HG03196 (cell line): ENCODE results near the gene HYAL3.

Experiments
- ATAC-seq: cut with Tn5 transposase; IDR thresholded peaks from one replicate; pipeline ENCODE4 v1.9.1; 2021; ENCODE audit not compliant: unreplicated experiment

Gene HYAL3

DNA sequence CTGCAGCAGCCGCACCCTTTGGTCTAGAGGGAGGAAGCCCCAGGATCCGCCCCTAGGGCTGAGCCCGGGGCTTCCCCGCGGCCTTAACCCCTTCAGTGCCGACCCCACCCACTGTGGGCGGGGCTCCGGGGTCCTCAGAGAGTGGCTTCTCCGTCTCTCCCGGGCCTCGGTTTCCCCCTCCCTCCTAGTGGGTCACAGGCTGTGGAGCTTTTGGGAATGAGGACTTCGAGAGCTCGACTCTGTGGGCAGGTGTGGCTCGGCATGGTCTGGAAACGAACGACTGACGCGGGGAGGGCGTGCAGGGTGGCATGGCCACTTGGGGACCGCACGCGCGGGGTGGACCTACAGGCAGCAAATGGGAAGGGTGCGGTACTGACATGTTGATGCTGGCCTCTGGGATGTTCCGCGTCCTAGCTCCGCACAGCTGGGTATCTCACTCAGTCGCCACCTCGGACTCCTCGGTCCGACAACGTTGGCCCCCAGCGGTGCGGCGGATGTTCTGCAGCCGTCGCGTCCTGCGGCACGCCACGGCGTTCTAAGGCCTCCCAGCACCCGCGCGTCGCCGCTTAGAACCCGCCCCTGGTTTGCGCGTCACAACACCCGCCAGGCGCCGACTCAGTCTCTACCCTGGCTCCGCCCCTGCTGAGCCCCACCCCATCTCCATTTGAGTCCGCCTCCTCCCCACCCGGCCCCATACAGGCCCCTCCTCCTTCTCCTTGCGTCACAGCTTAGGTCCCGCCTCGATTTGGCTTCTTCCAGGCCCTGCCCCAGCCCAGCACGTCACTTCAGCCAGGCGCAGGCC lies at the start of gene HYAL3, which contains the start of gene NAA80:
HYAL3 (minus strand) TSS at position 570 of the 802 bp plus-strand sequence. CDS start 3,803 bp downstream, outside the sequence.
NAA80 (minus strand) TSS at position 570 of the 802 bp plus-strand sequence. CDS start 1,942 bp downstream, outside the sequence.
- ATAC-seq, result peak; percentile 76

DNA sequence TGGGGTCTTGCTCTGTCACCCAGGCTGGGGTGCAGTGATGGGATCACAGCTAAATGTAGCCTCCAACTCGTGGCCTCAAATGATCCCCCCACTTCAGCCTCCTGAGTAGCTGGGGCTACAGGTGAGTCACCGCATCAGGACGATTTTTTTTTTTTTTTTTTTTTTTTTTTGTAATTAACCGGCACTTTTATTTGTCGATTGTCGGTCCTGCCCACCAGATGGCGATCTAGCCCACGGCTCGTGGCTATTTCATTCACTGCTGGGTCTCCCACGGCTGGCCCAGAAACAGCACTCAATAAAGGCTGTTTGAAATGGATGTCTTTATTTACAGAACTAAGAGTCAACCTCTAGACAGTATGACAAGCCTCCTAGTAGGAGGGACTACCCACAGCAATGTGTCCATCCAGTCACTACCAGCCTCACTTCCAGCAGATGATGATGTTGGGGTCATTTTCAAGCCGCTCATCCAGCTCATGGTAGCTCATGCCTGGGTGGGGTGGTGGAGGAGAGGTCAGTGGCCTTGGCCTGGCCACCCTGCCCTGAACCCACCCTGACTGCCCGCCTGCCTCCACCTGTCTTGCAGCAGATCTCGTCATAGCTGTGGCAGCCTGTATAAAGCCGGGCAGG lies 48.1 kb upstream of the HYAL3 start:
- ATAC-seq, result no peak

GRCh38 chr3:50345586-50346234 lies 46.5 kb upstream of the HYAL3 start, which contains the start of gene ZMYND10:
Gene ZMYND10, minus strand, starts transcription at chr3:50345732. Its CDS starts 153 bp downstream, at chr3:50345579.
- no peak for ATAC-seq

DNA sequence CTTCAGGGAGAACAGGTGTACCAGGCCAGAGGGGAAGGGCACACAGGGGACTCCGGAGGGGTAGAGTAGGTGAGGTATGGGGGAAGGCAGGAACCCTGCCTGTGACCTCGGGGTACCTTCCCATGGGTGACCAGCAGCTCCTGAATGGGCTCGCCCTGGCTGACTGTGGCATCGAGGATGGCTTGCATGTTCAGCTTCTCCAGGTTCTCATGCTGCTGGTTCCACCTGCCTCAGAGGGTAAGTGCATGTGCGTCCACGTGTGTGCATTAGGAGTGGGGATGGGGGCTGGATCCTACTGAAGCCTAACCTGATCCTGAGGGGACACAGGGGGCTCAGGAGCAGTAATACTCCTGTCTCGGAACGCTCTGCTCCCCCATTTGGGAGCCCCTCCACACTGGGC lies 45.8 kb upstream of the HYAL3 start:
- ATAC-seq, result no peak

DNA sequence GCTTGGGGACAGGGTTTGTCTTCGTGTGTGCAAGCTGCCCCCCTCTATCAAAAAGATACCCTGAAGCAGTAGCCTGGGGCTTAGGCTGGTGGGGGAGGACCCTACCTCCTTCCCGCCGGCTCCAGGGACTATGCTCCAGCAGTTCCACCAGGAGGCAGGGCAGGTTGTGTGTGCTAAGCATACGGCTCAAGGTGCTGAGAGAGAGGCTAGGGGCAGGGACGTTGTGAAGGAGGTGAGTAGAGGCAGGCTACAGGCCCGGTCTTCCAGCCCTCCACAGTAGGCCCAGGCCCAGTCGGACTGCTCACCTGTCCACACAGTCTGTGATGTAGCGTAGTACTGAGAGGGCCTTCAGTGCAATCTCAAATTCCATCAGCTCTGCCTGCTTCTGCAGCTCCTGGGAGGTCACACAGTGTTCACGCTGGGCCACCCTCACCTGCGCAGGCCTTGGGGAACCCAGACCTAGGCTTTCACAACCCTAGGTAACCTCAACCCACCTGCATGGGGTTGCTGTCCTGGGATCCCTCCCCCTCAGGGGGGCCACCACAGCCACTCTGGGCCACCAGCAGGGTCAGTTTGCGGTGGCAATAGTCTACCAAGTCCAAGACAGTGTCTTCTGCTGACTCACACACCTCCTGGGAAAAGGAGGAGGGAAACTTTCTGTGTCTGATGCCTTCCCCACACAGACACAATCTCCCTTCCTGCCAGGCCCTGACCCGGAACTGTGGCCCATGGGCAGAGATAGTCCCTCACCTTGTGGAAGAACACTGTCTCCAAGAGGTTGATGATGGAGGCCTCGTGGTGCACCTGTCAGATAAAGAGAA lies 43.8 kb upstream of the HYAL3 start:
- ATAC-seq, result no peak

GRCh38 chr3:50341996-50342650 lies 42.9 kb upstream of the HYAL3 start:
- no peak for ATAC-seq

GRCh38 chr3:50341537-50341936 lies 42.3 kb upstream of the HYAL3 start:
- no peak for ATAC-seq

GRCh38 chr3:50340448-50341329 lies 41.5 kb upstream of the HYAL3 start, which contains the start of gene RASSF1:
Gene RASSF1, minus strand, starts transcription at chr3:50340836. Its CDS starts 31 bp downstream, at chr3:50340805.
- ATAC-seq, result no peak

DNA sequence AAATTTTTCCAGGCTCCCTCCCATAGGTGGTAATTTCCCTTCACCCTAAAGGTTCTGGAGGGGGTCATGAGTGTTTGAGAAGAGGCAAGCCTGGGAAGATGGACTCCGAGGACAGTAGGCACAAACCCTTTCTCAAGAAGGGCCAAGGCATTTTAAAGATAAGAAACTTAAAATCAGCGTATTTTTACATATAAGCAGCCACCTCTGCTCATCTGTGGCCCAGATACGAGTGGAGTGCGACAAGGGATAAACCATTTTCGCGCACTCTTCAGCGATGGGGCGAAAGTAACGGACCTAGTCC lies 40.9 kb upstream of the HYAL3 start:
- no peak for ATAC-seq

DNA sequence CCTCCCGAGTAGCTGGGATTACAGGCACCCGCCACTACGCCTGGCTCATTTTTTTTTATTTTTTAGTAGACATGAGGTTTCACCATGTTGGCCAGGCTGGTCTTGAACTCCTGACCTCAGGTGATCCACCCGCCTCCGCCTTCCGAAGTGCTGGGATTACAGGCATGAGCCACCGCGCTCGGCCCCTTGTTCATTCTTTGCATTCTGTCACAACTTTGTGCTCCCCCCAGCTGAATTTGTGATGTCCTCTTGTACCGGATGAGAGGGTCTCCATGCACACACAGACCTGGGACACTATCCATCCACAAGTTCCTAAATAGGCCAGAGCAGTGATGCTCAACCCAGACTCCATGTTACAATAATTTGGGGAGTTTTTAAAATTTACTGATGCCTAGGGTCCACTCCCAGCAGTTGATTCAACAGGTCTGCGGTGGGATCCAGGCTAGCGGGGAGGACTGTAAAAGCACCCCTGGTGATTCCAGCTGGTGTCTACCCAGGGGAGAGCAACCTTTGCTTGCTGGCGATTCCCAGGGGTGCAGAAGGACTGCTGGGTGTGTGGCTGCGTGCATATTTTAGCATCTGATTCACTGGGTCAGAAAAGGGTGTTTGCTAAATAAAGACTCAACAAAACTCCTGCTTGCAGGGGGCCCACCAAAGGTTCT lies 40.4 kb upstream of the HYAL3 start:
- ATAC-seq, result no peak

GRCh38 chr3:50338965-50339364 lies 39.8 kb upstream of the HYAL3 start:
- no peak for ATAC-seq

DNA sequence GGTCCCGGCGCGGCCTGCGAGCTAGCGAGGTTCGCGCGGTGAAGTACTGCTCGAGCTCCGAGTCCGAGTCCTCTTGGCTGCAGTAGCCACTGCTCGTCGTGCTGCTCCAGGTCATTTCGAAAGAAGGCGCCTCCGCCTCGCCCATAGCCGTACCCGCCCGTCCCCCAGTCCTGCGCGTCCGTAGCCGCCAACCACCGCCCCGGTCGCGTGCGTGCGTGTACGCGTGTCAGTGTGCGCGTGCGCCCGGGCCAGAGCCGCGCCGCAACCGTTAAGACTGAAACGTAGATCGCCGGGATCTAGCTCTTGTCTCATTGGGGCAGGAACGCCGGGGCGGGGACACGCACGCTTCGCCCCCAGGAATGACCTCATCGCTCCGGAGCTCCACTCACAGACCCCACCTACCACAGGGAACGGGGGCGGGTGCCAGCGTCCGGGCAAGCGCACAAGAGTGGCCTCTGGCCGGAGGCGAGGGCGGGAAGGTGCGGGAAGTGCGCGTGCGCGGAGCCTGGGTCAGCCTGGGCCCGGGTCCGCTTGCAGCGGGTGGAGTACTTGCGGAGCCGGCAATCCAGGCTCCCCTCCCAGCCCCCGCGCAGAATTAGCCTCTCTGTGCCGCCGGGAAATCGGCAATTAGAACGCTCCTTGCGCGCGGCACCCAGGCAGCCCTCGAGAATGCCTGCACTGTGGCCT lies 38.1 kb upstream of the HYAL3 start:
- peak; percentile 77 for ATAC-seq

- ATAC-seq, result peak; percentile 30
Observed at GRCh38 chr3:50336452-50337174, 37.4 kb upstream of the HYAL3 start.

- ATAC-seq, result no peak
Observed at GRCh38 chr3:50334339-50335075, 35.3 kb upstream of the HYAL3 start.

DNA sequence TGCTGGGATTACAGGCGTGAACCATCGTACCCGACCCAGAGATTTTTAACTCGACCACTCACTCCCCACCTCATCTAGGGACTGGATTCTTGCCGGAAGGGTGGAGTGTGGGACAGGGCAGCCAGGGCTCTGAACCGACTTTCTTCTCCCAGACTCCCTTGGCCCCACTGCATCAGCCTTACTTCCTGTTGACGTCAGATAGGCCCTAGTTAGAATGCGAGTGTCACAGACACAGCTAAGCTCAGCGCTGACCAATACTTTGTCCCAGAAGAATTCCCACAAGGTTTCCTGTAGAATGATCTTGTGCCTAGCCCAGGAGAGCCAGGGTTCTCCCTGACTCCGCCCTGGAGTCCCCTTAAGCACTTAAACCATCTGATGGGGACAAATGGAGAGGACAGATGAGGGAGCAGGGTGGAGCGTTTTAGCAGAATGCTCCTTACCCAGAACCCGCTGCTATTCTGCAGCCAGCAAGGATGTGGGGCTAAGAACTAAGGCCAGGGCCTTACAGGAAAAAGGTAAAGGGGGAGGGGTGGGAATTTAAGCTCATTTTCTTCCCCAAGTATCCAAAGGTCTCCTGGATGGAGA lies 34.6 kb upstream of the HYAL3 start:
- no peak for ATAC-seq

- ATAC-seq, result no peak
Observed at GRCh38 chr3:50331364-50331907, 32.2 kb upstream of the HYAL3 start.
